ENCODE data around the gene SPZ1.

Gene SPZ1

GRCh38 chr5:80369521-80369920 lies 49.7 kb downstream of the SPZ1 start:
- Histone ChIP-seq H3K27me3 (ENCODE audit: insufficient read depth, low read length) (no peaks in the 10 kb centered on the region), H3K4me3 (ENCODE audit: low read length) (no peak overlapping the region), H3K9me3 (ENCODE audit: insufficient read depth, low read depth, low read length) (no peaks in the 10 kb centered on the region), H3K4me1 (ENCODE audit: insufficient read depth, low read length) (peaks cover 4% of the 10 kb centered on the region; the same call in 1 of the 2 replicates), H3K36me3 (ENCODE audit: insufficient read depth, low read length) (no peaks in the 10 kb centered on the region), H3K9ac (ENCODE audit: low read depth, low read length) (no peak overlapping the region), H3K27ac (ENCODE audit: low read depth, low read length) (no peak overlapping the region)
- WGBS: 97% methylated on average over 8 of the region's 8 CpGs

GRCh38 chr5:80370390-80370789 lies 50.6 kb downstream of the SPZ1 start:
- no peaks in the 10 kb centered on the region for H3K9me3 ChIP-seq (ENCODE audit: insufficient read depth, low read depth, low read length)
- no peak overlapping the region for H3K27ac ChIP-seq (ENCODE audit: low read depth, low read length)
- WGBS: no CpG with 5 or more reads among the region's 1 CpG
- no peaks in the 10 kb centered on the region for H3K27me3 ChIP-seq (ENCODE audit: insufficient read depth, low read length)
- H3K4me1 ChIP-seq (ENCODE audit: insufficient read depth, low read length): peaks cover 4% of the 10 kb centered on the region; the same call in 1 of the 2 replicates
- H3K9ac ChIP-seq (ENCODE audit: low read depth, low read length): no peak overlapping the region
- no peaks in the 10 kb centered on the region for H3K36me3 ChIP-seq (ENCODE audit: insufficient read depth, low read length)
- H3K4me3 ChIP-seq (ENCODE audit: low read length): no peak overlapping the region
